Measurements from ENCODE around the gene AMIGO3.
A peak's percentile ranks its signal among the peaks of the same experiment; 100 is the strongest.

GRCh38 chr3:49673121-49673714 is 46.3 kb downstream of the AMIGO3 start:
- TF ChIP-seq POLR2A (IDR thresholded peaks at IDR 0.05; ENCODE audit: low read length) (peak; percentile 58), GATA1 (IDR thresholded peaks at IDR 0.05; ENCODE audit: low read depth, low read length) (peak; percentile 44)

All from erythroblast (primary cell).